ENCODE data around the gene NAP1L1.

The NAP1L1 gene

DNA sequence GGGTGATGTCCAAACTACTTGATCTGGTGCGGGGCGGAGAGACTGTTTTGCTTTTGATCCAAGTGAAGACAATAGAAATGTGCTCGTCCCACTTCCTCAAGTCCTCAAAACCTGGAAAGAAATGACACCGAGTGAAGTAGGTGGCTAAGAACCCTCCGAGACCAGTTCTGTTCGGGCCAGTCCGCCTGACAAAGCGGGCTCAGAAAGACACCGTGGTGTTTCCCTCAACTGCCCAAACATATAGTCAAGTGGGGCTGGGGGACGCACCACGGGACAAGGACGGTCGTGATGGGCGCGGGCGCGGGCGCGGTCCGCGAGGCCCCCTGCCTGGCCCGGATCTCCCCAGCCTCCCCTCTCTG lies 54.5 kb downstream of the NAP1L1 start:
- Histone ChIP-seq H3K27me3 (no peaks in the 10 kb centered on the region), H3K36me3 (no peaks in the 10 kb centered on the region), H3K4me3 (ENCODE audit: low read depth, low read length) (peak overlapping the region; percentile 69), H3K9me3 (no peaks in the 10 kb centered on the region), H3K4me1 (0 out of 2 replicates have a peak, but pooled peaks cover 4% of the 10 kb centered on the region)
- no peak for DNase-seq
- TF ChIP-seq, protein P1, sequence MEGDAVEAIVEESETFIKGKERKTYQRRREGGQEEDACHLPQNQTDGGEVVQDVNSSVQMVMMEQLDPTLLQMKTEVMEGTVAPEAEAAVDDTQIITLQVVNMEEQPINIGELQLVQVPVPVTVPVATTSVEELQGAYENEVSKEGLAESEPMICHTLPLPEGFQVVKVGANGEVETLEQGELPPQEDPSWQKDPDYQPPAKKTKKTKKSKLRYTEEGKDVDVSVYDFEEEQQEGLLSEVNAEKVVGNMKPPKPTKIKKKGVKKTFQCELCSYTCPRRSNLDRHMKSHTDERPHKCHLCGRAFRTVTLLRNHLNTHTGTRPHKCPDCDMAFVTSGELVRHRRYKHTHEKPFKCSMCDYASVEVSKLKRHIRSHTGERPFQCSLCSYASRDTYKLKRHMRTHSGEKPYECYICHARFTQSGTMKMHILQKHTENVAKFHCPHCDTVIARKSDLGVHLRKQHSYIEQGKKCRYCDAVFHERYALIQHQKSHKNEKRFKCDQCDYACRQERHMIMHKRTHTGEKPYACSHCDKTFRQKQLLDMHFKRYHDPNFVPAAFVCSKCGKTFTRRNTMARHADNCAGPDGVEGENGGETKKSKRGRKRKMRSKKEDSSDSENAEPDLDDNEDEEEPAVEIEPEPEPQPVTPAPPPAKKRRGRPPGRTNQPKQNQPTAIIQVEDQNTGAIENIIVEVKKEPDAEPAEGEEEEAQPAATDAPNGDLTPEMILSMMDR (IDR thresholded peaks at IDR 0.05; ENCODE audit: low read depth, low read length): no peak

DNA sequence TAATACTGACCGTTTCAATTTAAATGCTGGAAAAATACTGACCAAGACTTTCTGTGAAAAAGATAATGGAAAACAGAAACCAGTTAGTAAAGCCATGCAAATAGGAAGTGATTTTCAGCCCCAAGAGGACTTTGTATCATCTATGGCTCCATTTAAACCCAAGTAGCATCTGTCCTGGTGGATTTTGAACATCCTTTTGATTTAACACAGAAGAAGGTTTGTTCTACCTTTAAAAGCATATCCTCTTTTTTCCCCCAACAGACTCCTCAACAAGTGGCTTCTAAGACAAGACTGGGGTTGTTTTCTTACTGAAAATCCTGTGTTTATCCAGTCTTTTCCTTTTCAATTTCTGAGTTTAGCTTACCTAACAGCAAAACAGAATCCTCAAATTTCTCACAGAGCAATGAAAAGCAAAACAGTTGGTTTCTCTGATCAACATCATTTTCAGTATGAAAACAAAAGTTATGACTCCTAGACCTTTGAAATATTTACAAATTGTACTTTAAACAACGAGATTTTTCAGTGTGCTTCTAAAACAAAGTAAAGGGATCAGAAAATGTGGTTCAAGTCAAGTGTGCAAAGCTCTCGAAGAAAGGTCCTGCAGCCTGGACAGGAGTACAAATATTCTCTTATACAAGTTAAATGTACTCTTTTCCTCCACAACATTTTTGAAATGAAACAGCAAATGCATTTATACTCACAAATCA lies 55.8 kb downstream of the NAP1L1 start:
- TF ChIP-seq, protein P1 (IDR thresholded peaks at IDR 0.05; ENCODE audit: low read depth, low read length): no peak
- H3K27me3 ChIP-seq: no peaks in the 10 kb centered on the region
- no peaks in the 10 kb centered on the region for H3K36me3 ChIP-seq
- DNase-seq: no peak
- H3K9me3 ChIP-seq: no peaks in the 10 kb centered on the region
- H3K4me3 ChIP-seq (ENCODE audit: low read depth, low read length): peak overlapping the region; percentile 69
- 0 out of 2 replicates have a peak, but pooled peaks cover 6% of the 10 kb centered on the region for H3K4me1 ChIP-seq

DNA sequence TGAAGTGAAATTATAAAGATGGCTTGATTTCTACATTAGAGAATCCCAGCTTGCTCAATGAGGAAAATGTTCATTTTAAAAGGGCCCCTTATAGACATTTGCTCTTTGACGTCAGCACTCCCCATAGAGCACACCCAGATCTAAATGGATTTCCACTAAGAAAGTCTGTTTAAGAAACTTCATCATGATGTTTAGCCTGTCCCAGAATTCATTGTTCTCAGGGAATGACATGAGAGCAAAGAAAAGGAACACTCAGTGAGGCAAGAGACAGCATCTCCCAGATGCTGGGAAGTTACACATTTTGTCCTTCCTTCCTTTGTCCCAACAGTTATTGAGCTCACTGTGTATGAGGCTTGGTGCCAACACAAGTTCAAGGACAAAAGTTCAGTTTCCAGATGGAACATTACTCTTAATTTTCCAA lies 57.8 kb downstream of the NAP1L1 start:
- Histone ChIP-seq H3K9me3 (no peaks in the 10 kb centered on the region), H3K4me1 (0 out of 2 replicates have a peak, but pooled peaks cover 6% of the 10 kb centered on the region), H3K27me3 (no peaks in the 10 kb centered on the region), H3K36me3 (no peaks in the 10 kb centered on the region), H3K4me3 (ENCODE audit: low read depth, low read length) (no peak overlapping the region)
- no peak for DNase-seq
- TF ChIP-seq, protein P1 (IDR thresholded peaks at IDR 0.05; ENCODE audit: low read depth, low read length): no peak

DNA sequence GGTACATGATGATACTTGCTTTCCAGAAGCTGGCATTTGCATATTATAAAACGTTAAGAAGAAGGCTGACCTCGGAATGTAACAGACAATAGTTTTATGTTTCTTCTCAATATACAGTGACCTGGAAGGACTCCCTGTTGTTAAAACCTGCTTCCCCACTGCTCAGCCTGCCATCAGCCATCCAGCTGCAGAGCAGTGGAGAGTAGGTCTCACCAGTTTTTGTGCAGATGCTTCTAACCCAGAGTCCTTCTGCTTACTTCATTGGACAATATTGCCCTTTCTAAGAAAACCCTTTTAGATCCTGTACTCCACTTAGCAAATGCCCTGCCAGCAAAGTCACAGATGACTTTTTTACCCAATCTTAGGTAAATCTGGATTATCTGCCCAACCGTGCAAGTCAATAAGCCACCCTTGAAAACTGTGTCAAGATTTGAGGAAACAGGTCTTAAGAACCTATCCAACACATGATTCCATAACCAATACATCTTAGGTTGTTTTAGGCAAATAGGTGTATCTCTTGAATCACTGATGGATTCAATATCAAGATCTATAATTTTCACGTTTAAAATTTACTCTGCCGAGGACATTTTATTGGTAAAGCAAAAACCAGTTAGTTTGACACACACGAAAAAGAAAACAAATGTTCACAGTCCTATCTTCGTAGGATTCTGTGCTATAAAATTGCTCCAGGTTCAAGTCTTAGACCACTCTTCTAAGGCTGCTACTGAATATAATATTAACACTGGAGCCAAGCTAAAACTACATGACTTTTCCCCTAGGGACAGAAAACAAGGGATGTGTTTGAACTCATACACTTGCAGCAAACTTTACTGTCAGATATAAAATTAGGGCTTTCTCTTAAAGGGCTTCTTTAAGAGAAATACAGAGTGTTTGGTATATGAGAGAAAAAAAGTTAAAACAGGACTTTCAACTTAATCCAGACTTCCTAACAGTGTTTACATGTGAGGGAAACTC lies 58.6 kb downstream of the NAP1L1 start:
- DNase-seq: no peak
- Histone ChIP-seq H3K4me1 (peaks cover 6% of the 10 kb centered on the region; the same call in 1 of the 2 replicates), H3K9me3 (no peaks in the 10 kb centered on the region), H3K36me3 (no peaks in the 10 kb centered on the region), H3K27me3 (no peaks in the 10 kb centered on the region), H3K4me3 (ENCODE audit: low read depth, low read length) (no peak overlapping the region)
- TF ChIP-seq, protein P1 (IDR thresholded peaks at IDR 0.05; ENCODE audit: low read depth, low read length): no peak

DNA sequence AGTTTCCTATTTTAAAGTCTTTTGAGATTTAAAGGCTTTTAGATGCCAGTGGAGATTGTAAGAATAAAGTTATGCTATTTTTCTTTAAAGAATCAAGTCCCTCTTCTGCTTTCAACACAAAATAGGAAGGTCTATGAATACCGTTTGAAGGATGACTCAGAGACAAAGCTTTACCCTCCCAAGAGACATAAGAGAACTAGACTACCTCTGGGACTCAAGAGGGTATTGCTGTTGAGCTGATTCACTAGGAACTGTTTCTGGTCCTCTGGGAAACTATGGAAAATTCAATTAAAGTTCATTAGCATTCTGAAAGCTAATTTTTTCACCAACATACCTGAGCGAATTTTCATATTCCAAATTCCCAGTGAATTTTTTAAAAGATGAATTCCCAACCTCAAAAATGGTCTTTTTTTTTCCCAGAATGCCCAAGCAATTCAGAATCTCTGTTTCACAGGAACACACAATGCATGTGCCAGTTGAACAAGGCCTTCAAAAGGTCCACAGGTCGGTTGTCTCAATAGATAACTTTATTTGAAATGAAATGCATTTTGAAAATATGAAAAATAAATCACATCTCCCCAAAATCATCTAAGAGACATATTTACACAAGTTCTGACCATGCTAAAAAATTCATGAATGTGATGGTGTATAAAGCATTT lies 59.4 kb downstream of the NAP1L1 start:
- peaks cover 6% of the 10 kb centered on the region; the same call in 1 of the 2 replicates for H3K4me1 ChIP-seq
- DNase-seq: no peak

More for the DNA sequence above, 59.4 kb downstream of the NAP1L1 start:
- no peaks in the 10 kb centered on the region for H3K27me3 ChIP-seq
- H3K9me3 ChIP-seq: no peaks in the 10 kb centered on the region
- no peaks in the 10 kb centered on the region for H3K36me3 ChIP-seq
- H3K4me3 ChIP-seq (ENCODE audit: low read depth, low read length): no peak overlapping the region
- TF ChIP-seq, protein P1 (IDR thresholded peaks at IDR 0.05; ENCODE audit: low read depth, low read length): no peak
